Measurements from ENCODE around the gene PARM1.

The PARM1 gene

DNA sequence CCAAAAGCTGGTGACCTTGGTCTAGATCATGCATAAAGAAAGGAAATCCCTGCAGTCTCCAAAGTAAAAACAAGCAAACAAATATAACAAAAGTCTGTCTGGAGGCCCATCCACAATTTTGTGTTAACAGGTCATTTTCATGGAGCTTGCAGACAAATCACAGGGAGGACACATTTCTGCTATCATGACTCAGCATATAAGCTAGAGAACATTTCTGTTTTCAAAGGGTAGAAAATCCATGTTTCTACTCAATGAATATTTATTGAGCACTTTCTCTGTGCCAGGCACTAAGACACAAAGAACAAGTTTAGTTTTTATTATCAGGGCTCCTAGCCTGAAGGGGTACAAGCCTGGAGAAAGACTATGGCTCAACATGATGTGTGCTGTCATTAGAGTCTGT is 71.1 kb downstream of the PARM1 start:
- no peak overlapping the region for H2AFZ ChIP-seq (ENCODE audit: low read depth, low read length)
- no peak overlapping the region for H3K4me3 ChIP-seq (ENCODE audit: low read length)
- no peaks in the 10 kb centered on the region for H3K9me3 ChIP-seq (ENCODE audit: low read length)
- no peaks in the 10 kb centered on the region for H3K4me1 ChIP-seq (ENCODE audit: insufficient read depth, low read length)
- H3K36me3 ChIP-seq (ENCODE audit: insufficient read depth, low read length), result no peaks in the 10 kb centered on the region
- H3K27me3 ChIP-seq (ENCODE audit: insufficient read depth, low read length), result no peaks in the 10 kb centered on the region

GRCh38 chr4:75004755-75005668 is 72.1 kb downstream of the PARM1 start:
- H3K4me3 ChIP-seq (ENCODE audit: low read length), result no peak overlapping the region
- no peaks in the 10 kb centered on the region for H3K36me3 ChIP-seq (ENCODE audit: insufficient read depth, low read length)
- H3K4me1 ChIP-seq (ENCODE audit: insufficient read depth, low read length), result no peaks in the 10 kb centered on the region
- H3K9me3 ChIP-seq (ENCODE audit: low read length), result no peaks in the 10 kb centered on the region
- H2AFZ ChIP-seq (ENCODE audit: low read depth, low read length), result no peak overlapping the region
- H3K27me3 ChIP-seq (ENCODE audit: insufficient read depth, low read length), result no peaks in the 10 kb centered on the region

DNA sequence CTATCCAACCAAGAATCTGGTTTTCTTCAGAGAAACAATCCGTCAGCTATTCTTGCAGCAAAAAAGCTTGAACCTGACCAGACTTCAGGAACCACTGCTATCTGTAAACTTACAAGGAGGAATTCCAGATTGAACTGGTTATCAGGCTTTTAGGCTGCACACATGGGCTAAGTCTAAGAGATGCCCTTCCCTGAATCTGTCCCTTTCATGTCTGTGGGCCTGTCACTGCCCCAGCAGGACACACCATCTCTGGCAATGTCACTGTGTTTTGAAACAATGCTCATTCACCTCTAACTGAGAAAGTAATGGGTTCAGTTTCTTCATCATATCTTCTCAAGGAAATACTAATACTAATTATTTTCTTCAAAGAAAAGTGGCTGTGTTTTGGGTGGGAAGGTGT is 72.8 kb downstream of the PARM1 start:
- Histone ChIP-seq H3K4me3 (ENCODE audit: low read length) (no peak overlapping the region), H2AFZ (ENCODE audit: low read depth, low read length) (no peak overlapping the region), H3K27me3 (ENCODE audit: insufficient read depth, low read length) (no peaks in the 10 kb centered on the region), H3K36me3 (ENCODE audit: insufficient read depth, low read length) (no peaks in the 10 kb centered on the region), H3K4me1 (ENCODE audit: insufficient read depth, low read length) (no peaks in the 10 kb centered on the region), H3K9me3 (ENCODE audit: low read length) (no peaks in the 10 kb centered on the region)

DNA sequence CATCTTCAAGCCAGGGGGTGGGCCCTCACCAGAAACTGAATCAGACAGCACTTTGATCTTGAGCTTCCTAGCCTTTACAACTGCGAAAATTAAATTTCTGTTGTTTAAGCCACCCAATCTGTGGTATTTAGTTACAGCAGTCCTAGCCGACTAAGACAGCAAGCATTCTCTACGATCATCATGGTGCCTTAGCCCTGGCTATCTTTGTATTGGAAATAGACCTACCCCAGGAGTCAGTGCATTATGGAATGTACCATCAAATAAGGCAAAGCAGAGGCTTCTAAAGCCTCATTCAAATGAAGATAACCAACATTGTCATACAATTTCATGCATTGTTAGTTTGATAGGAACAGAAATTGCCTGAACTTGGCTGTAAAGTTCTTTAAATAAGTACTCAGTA is 75.0 kb downstream of the PARM1 start:
- no peaks in the 10 kb centered on the region for H3K4me1 ChIP-seq (ENCODE audit: insufficient read depth, low read length)
- H3K36me3 ChIP-seq (ENCODE audit: insufficient read depth, low read length), result no peaks in the 10 kb centered on the region
- no peak overlapping the region for H3K4me3 ChIP-seq (ENCODE audit: low read length)
- H3K27me3 ChIP-seq (ENCODE audit: insufficient read depth, low read length), result no peaks in the 10 kb centered on the region
- H3K9me3 ChIP-seq (ENCODE audit: low read length), result no peaks in the 10 kb centered on the region
- no peak overlapping the region for H2AFZ ChIP-seq (ENCODE audit: low read depth, low read length)

- Histone ChIP-seq H2AFZ (ENCODE audit: low read depth, low read length) (no peak overlapping the region), H3K4me1 (ENCODE audit: insufficient read depth, low read length) (no peaks in the 10 kb centered on the region), H3K4me3 (ENCODE audit: low read length) (no peak overlapping the region), H3K9me3 (ENCODE audit: low read length) (no peaks in the 10 kb centered on the region), H3K27me3 (ENCODE audit: insufficient read depth, low read length) (no peaks in the 10 kb centered on the region), H3K36me3 (ENCODE audit: insufficient read depth, low read length) (no peaks in the 10 kb centered on the region)
These were observed 76.2 kb downstream of the PARM1 start for GRCh38 chr4:75009138-75009537.

DNA sequence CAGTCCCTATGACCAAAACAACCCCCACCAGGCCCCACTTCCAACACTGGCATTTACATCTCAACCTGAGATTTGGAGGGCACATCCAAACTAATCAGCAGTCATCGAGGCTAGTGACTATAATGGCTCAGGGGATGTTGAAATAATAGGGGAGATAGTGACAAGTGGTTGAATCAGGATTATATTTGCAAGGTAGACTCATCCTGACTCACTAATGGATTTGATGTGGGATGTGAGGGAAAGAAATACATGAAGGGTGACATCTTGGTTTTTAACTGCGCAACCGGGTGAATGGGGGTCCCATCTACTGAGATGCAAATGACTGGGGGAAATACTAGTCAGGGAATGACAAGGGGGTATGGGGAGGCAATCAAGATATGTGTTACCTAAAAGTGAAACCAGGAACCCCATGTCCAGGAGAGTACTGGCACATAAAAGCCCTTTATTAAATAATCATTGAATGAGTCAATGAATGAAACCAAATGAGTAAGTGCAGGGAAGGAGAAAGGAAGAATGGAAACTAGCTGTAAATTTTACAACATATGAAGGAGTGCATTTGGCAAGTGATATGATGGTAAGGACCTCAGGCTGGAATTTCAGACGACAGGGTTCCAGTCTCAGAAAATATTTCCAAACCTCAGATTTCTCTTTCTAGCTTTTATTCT is 78.3 kb downstream of the PARM1 start:
- Histone ChIP-seq H3K4me1 (ENCODE audit: insufficient read depth, low read length) (no peaks in the 10 kb centered on the region), H2AFZ (ENCODE audit: low read depth, low read length) (no peak overlapping the region), H3K4me3 (ENCODE audit: low read length) (no peak overlapping the region), H3K27me3 (ENCODE audit: insufficient read depth, low read length) (no peaks in the 10 kb centered on the region), H3K9me3 (ENCODE audit: low read length) (no peaks in the 10 kb centered on the region), H3K36me3 (ENCODE audit: insufficient read depth, low read length) (no peaks in the 10 kb centered on the region)

- Histone ChIP-seq H3K4me3 (ENCODE audit: low read length) (no peak overlapping the region), H3K36me3 (ENCODE audit: insufficient read depth, low read length) (no peaks in the 10 kb centered on the region), H3K27me3 (ENCODE audit: insufficient read depth, low read length) (no peaks in the 10 kb centered on the region), H2AFZ (ENCODE audit: low read depth, low read length) (no peak overlapping the region), H3K9me3 (ENCODE audit: low read length) (no peaks in the 10 kb centered on the region), H3K4me1 (ENCODE audit: insufficient read depth, low read length) (no peaks in the 10 kb centered on the region)
These were observed 82.7 kb downstream of the PARM1 start for GRCh38 chr4:75015627-75016026.

DNA sequence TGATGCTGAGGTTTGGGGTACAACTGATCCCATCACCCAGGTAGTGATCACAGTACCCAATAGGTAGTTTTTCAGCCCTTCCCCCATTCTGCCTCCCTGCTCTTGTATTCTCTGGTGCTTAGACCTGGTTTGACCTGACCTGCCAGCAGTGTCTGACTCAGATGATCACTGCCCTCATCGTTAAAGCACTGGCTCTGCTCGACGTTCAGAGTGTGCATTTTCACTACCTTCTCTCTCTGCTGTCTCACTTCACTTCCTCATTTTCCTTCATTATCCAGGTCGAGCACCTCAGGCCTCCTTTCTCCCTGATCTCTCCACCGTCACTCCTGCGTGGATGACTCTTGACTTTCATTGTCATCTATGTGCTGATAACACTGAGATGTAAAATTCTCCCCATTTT is 83.6 kb downstream of the PARM1 start:
- Histone ChIP-seq H3K27me3 (ENCODE audit: insufficient read depth, low read length) (no peaks in the 10 kb centered on the region), H3K36me3 (ENCODE audit: insufficient read depth, low read length) (no peaks in the 10 kb centered on the region), H2AFZ (ENCODE audit: low read depth, low read length) (no peak overlapping the region), H3K4me1 (ENCODE audit: insufficient read depth, low read length) (no peaks in the 10 kb centered on the region), H3K9me3 (ENCODE audit: low read length) (no peaks in the 10 kb centered on the region), H3K4me3 (ENCODE audit: low read length) (no peak overlapping the region)

GRCh38 chr4:75018811-75019479 is 86.0 kb downstream of the PARM1 start:
- H3K27me3 ChIP-seq (ENCODE audit: insufficient read depth, low read length), result no peaks in the 10 kb centered on the region
- no peaks in the 10 kb centered on the region for H3K36me3 ChIP-seq (ENCODE audit: insufficient read depth, low read length)
- no peak overlapping the region for H2AFZ ChIP-seq (ENCODE audit: low read depth, low read length)
- no peak overlapping the region for H3K4me3 ChIP-seq (ENCODE audit: low read length)
- H3K9me3 ChIP-seq (ENCODE audit: low read length), result no peaks in the 10 kb centered on the region
- no peaks in the 10 kb centered on the region for H3K4me1 ChIP-seq (ENCODE audit: insufficient read depth, low read length)

- Histone ChIP-seq H2AFZ (ENCODE audit: low read depth, low read length) (no peak overlapping the region), H3K4me3 (ENCODE audit: low read length) (no peak overlapping the region), H3K27me3 (ENCODE audit: insufficient read depth, low read length) (no peaks in the 10 kb centered on the region), H3K4me1 (ENCODE audit: insufficient read depth, low read length) (no peaks in the 10 kb centered on the region), H3K9me3 (ENCODE audit: low read length) (no peaks in the 10 kb centered on the region), H3K36me3 (ENCODE audit: insufficient read depth, low read length) (no peaks in the 10 kb centered on the region)
These were observed 92.5 kb downstream of the PARM1 start for GRCh38 chr4:75025431-75025830.

- Histone ChIP-seq H2AFZ (ENCODE audit: low read depth, low read length) (no peak overlapping the region), H3K9me3 (ENCODE audit: low read length) (no peaks in the 10 kb centered on the region), H3K27me3 (ENCODE audit: insufficient read depth, low read length) (no peaks in the 10 kb centered on the region), H3K36me3 (ENCODE audit: insufficient read depth, low read length) (no peaks in the 10 kb centered on the region), H3K4me3 (ENCODE audit: low read length) (no peak overlapping the region), H3K4me1 (ENCODE audit: insufficient read depth, low read length) (peaks cover 5% of the 10 kb centered on the region)
These were observed 95.4 kb downstream of the PARM1 start for GRCh38 chr4:75028196-75028854.

- H3K4me3 ChIP-seq (ENCODE audit: low read length), result no peak overlapping the region
- H3K36me3 ChIP-seq (ENCODE audit: insufficient read depth, low read length), result no peaks in the 10 kb centered on the region
- no peaks in the 10 kb centered on the region for H3K9me3 ChIP-seq (ENCODE audit: low read length)
- H3K4me1 ChIP-seq (ENCODE audit: insufficient read depth, low read length), result peaks cover 18% of the 10 kb centered on the region
- no peak overlapping the region for H2AFZ ChIP-seq (ENCODE audit: low read depth, low read length)
- H3K27me3 ChIP-seq (ENCODE audit: insufficient read depth, low read length), result no peaks in the 10 kb centered on the region
These were observed 97.1 kb downstream of the PARM1 start for GRCh38 chr4:75030028-75030427.

Data from neuron (in vitro differentiated cells).